Measurements from ENCODE around the gene SDK1. TPM values are rescaled to one million over a fixed set of nuclear protein-coding genes. Genes with fewer than 3 reads are reported as not detected.

The SDK1 gene
- total and polyA plus RNA-seq, 2 of the 8 experiments (the other 6 are each of a cell fraction or from before 2014, with no cell fraction given) = 3.3 to 7.2 TPM

DNA sequence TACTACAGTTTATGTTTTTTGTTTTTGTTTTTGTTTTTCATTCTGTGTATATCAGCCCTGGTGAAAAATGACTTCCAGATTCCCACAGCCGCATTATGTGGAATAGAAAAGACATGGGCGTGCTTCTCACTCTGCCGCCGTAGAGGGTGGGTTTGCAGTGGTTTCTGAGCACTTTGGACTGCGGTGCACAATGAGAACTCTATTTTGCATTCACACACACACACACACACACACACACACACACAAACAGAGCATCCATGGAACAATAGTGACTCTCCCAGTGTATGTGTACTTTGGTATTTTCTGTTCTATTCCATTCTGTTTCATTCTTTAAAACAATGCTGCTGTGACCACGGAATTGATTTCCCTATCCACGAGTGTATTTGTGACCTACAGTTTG, 723.8 kb downstream of the SDK1 start (continued):
- TF ChIP-seq, protein P1, sequence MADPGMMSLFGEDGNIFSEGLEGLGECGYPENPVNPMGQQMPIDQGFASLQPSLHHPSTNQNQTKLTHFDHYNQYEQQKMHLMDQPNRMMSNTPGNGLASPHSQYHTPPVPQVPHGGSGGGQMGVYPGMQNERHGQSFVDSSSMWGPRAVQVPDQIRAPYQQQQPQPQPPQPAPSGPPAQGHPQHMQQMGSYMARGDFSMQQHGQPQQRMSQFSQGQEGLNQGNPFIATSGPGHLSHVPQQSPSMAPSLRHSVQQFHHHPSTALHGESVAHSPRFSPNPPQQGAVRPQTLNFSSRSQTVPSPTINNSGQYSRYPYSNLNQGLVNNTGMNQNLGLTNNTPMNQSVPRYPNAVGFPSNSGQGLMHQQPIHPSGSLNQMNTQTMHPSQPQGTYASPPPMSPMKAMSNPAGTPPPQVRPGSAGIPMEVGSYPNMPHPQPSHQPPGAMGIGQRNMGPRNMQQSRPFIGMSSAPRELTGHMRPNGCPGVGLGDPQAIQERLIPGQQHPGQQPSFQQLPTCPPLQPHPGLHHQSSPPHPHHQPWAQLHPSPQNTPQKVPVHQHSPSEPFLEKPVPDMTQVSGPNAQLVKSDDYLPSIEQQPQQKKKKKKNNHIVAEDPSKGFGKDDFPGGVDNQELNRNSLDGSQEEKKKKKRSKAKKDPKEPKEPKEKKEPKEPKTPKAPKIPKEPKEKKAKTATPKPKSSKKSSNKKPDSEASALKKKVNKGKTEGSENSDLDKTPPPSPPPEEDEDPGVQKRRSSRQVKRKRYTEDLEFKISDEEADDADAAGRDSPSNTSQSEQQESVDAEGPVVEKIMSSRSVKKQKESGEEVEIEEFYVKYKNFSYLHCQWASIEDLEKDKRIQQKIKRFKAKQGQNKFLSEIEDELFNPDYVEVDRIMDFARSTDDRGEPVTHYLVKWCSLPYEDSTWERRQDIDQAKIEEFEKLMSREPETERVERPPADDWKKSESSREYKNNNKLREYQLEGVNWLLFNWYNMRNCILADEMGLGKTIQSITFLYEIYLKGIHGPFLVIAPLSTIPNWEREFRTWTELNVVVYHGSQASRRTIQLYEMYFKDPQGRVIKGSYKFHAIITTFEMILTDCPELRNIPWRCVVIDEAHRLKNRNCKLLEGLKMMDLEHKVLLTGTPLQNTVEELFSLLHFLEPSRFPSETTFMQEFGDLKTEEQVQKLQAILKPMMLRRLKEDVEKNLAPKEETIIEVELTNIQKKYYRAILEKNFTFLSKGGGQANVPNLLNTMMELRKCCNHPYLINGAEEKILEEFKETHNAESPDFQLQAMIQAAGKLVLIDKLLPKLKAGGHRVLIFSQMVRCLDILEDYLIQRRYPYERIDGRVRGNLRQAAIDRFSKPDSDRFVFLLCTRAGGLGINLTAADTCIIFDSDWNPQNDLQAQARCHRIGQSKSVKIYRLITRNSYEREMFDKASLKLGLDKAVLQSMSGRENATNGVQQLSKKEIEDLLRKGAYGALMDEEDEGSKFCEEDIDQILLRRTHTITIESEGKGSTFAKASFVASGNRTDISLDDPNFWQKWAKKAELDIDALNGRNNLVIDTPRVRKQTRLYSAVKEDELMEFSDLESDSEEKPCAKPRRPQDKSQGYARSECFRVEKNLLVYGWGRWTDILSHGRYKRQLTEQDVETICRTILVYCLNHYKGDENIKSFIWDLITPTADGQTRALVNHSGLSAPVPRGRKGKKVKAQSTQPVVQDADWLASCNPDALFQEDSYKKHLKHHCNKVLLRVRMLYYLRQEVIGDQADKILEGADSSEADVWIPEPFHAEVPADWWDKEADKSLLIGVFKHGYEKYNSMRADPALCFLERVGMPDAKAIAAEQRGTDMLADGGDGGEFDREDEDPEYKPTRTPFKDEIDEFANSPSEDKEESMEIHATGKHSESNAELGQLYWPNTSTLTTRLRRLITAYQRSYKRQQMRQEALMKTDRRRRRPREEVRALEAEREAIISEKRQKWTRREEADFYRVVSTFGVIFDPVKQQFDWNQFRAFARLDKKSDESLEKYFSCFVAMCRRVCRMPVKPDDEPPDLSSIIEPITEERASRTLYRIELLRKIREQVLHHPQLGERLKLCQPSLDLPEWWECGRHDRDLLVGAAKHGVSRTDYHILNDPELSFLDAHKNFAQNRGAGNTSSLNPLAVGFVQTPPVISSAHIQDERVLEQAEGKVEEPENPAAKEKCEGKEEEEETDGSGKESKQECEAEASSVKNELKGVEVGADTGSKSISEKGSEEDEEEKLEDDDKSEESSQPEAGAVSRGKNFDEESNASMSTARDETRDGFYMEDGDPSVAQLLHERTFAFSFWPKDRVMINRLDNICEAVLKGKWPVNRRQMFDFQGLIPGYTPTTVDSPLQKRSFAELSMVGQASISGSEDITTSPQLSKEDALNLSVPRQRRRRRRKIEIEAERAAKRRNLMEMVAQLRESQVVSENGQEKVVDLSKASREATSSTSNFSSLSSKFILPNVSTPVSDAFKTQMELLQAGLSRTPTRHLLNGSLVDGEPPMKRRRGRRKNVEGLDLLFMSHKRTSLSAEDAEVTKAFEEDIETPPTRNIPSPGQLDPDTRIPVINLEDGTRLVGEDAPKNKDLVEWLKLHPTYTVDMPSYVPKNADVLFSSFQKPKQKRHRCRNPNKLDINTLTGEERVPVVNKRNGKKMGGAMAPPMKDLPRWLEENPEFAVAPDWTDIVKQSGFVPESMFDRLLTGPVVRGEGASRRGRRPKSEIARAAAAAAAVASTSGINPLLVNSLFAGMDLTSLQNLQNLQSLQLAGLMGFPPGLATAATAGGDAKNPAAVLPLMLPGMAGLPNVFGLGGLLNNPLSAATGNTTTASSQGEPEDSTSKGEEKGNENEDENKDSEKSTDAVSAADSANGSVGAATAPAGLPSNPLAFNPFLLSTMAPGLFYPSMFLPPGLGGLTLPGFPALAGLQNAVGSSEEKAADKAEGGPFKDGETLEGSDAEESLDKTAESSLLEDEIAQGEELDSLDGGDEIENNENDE (IDR thresholded peaks at IDR 0.05; ENCODE audit: insufficient replicate concordance, low read length) = no peak
- no peak for TF ChIP-seq GABPA (IDR thresholded peaks at IDR 0.05; ENCODE audit: borderline replicate concordance, insufficient read depth, low read length)
- TF ChIP-seq SUZ12 (IDR thresholded peaks at IDR 0.05; ENCODE audit: low read length) = no peak
